ENCODE measurements around the gene PNPLA3.

PNPLA3 gene

GRCh38 chr22:43905681-43906080, 17.9 kb upstream of the PNPLA3 start:
- H3K27me3 ChIP-seq (ENCODE audit: insufficient read depth, low read length) = peaks cover 2% of the 10 kb centered on the region; the same call in 1 of the 2 replicates
- WGBS = 86% methylated on average over 7 of the region's 7 CpGs
- no peak overlapping the region for H3K9ac ChIP-seq (ENCODE audit: low read depth, low read length)
- H3K4me1 ChIP-seq (ENCODE audit: insufficient read depth, low read length) = no peaks in the 10 kb centered on the region
- no peak overlapping the region for H3K4me3 ChIP-seq (ENCODE audit: low read length)
- H3K9me3 ChIP-seq (ENCODE audit: insufficient read depth, low read depth, low read length) = no peaks in the 10 kb centered on the region
- H3K36me3 ChIP-seq (ENCODE audit: insufficient read depth, low read length) = no peaks in the 10 kb centered on the region
- no peak overlapping the region for H3K27ac ChIP-seq (ENCODE audit: low read depth, low read length)

- Histone ChIP-seq H3K36me3 (ENCODE audit: insufficient read depth, low read length) (no peaks in the 10 kb centered on the region), H3K27me3 (ENCODE audit: insufficient read depth, low read length) (peaks cover 4% of the 10 kb centered on the region), H3K4me1 (ENCODE audit: insufficient read depth, low read length) (no peaks in the 10 kb centered on the region), H3K9me3 (ENCODE audit: insufficient read depth, low read depth, low read length) (no peaks in the 10 kb centered on the region), H3K27ac (ENCODE audit: low read depth, low read length) (no peak overlapping the region), H3K4me3 (ENCODE audit: low read length) (no peak overlapping the region), H3K9ac (ENCODE audit: low read depth, low read length) (no peak overlapping the region)
- WGBS = 91% methylated on average over 1 of the region's 1 CpG
These were observed 13.9 kb upstream of the PNPLA3 start for GRCh38 chr22:43909708-43910107.

DNA sequence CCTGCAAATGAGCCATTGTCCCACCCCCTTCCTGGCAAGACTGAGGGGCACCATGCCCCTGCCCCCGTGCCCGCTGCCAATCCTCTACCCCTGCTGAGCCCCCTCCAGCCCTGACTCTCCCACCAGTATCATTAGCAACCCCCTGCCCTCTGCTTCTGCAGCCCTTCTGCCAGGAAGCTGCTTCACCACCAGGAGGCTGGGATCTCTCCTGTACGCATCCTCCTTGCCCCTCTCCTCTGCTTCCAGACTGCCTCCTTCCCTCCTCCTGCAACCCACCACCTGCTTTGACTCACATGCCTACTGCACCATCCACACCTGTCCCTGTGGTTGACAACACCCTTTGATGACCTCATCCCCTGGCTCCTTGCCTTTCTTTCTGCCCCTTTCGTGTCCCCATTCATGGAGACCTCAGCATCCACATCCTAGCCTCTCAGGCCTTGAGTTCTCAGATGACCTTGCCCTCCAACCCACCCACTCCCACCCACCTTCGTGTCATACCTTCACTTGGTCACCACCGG, 13.4 kb upstream of the PNPLA3 start:
- Histone ChIP-seq H3K36me3 (ENCODE audit: insufficient read depth, low read length) (no peaks in the 10 kb centered on the region), H3K4me3 (ENCODE audit: low read length) (no peak overlapping the region), H3K27me3 (ENCODE audit: insufficient read depth, low read length) (peaks cover 4% of the 10 kb centered on the region), H3K9me3 (ENCODE audit: insufficient read depth, low read depth, low read length) (no peaks in the 10 kb centered on the region), H3K27ac (ENCODE audit: low read depth, low read length) (no peak overlapping the region), H3K4me1 (ENCODE audit: insufficient read depth, low read length) (no peaks in the 10 kb centered on the region), H3K9ac (ENCODE audit: low read depth, low read length) (no peak overlapping the region)
- WGBS = 69% methylated on average over 6 of the region's 6 CpGs

DNA sequence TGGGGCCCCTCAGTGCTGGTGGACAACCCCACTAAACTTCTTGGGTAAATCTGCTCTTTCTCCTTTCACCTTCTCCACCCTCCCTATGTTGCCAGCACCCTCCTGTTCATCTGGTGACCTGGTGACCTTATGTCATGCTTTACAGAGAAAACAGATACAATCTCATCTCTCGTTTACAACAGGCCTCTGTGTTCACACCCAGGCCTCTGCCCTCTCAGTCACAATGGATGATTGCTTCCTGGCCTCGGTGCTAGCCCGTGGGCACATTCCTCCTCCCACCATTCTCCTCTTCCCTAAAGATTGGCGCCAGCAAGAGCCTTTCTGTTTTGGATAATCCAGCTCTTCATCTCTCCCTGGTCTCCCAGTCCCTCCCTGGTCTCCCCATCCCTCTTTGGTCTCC, 12.3 kb upstream of the PNPLA3 start:
- H3K36me3 ChIP-seq (ENCODE audit: insufficient read depth, low read length) = no peaks in the 10 kb centered on the region
- H3K27me3 ChIP-seq (ENCODE audit: insufficient read depth, low read length) = peaks cover 4% of the 10 kb centered on the region
- no peak overlapping the region for H3K27ac ChIP-seq (ENCODE audit: low read depth, low read length)
- H3K4me3 ChIP-seq (ENCODE audit: low read length) = no peak overlapping the region
- 0 out of 2 replicates have a peak, but pooled peaks cover 2% of the 10 kb centered on the region for H3K9me3 ChIP-seq (ENCODE audit: insufficient read depth, low read depth, low read length)
- H3K9ac ChIP-seq (ENCODE audit: low read depth, low read length) = no peak overlapping the region
- no peaks in the 10 kb centered on the region for H3K4me1 ChIP-seq (ENCODE audit: insufficient read depth, low read length)
- 68% methylated on average over 4 of the region's 4 CpGs for WGBS

- Histone ChIP-seq H3K9me3 (ENCODE audit: insufficient read depth, low read depth, low read length) (0 out of 2 replicates have a peak, but pooled peaks cover 2% of the 10 kb centered on the region), H3K4me1 (ENCODE audit: insufficient read depth, low read length) (peaks cover 8% of the 10 kb centered on the region), H3K27me3 (ENCODE audit: insufficient read depth, low read length) (peaks cover 2% of the 10 kb centered on the region; the same call in 1 of the 2 replicates), H3K9ac (ENCODE audit: low read depth, low read length) (no peak overlapping the region), H3K27ac (ENCODE audit: low read depth, low read length) (no peak overlapping the region), H3K36me3 (ENCODE audit: insufficient read depth, low read length) (no peaks in the 10 kb centered on the region), H3K4me3 (ENCODE audit: low read length) (no peak overlapping the region)
- 94% methylated on average over 6 of the region's 6 CpGs for WGBS
These were observed 6.1 kb upstream of the PNPLA3 start for GRCh38 chr22:43917521-43917920.

GRCh38 chr22:43919106-43919973, 4.3 kb upstream of the PNPLA3 start:
- 0 out of 2 replicates have a peak, but pooled peaks cover 2% of the 10 kb centered on the region for H3K9me3 ChIP-seq (ENCODE audit: insufficient read depth, low read depth, low read length)
- 91% methylated on average over 16 of the region's 16 CpGs for WGBS
- H3K4me3 ChIP-seq (ENCODE audit: low read length) = no peak overlapping the region
- no peak overlapping the region for H3K27ac ChIP-seq (ENCODE audit: low read depth, low read length)
- H3K9ac ChIP-seq (ENCODE audit: low read depth, low read length) = no peak overlapping the region
- peaks cover 13% of the 10 kb centered on the region for H3K4me1 ChIP-seq (ENCODE audit: insufficient read depth, low read length)
- no peaks in the 10 kb centered on the region for H3K36me3 ChIP-seq (ENCODE audit: insufficient read depth, low read length)
- no peaks in the 10 kb centered on the region; the same call in 1 of the 2 replicates for H3K27me3 ChIP-seq (ENCODE audit: insufficient read depth, low read length)

DNA sequence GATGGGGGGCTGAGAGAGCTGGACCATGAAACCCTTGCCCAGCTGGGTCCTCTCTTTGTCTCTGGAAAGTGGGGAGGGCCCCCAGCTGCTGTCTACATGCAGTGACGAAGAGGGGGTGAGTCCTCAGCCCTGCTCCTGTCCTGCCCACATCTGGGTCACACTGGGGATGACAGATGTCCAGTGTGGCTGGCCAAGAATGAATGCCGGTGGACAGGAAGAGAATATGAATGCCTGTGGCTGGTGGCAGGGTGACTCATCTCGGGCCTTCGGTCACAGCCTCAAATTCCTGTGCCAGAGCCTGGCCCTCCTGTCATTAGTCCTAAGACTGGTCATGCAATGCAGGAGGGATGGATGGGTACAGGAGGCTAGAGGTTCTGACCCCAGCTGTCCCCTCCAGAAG, 2.2 kb upstream of the PNPLA3 start:
- Histone ChIP-seq H3K9ac (ENCODE audit: low read depth, low read length) (no peak overlapping the region), H3K27ac (ENCODE audit: low read depth, low read length) (no peak overlapping the region), H3K36me3 (ENCODE audit: insufficient read depth, low read length) (peaks cover 3% of the 10 kb centered on the region; the same call in 1 of the 2 replicates), H3K4me1 (ENCODE audit: insufficient read depth, low read length) (peaks cover 27% of the 10 kb centered on the region), H3K27me3 (ENCODE audit: insufficient read depth, low read length) (no peaks in the 10 kb centered on the region; the same call in 1 of the 2 replicates), H3K9me3 (ENCODE audit: insufficient read depth, low read depth, low read length) (no peaks in the 10 kb centered on the region), H3K4me3 (ENCODE audit: low read length) (no peak overlapping the region)
- 87% methylated on average over 4 of the region's 4 CpGs for WGBS

GRCh38 chr22:43922123-43922522, 1.5 kb upstream of the PNPLA3 start:
- no peaks in the 10 kb centered on the region; the same call in 1 of the 2 replicates for H3K27me3 ChIP-seq (ENCODE audit: insufficient read depth, low read length)
- no peak overlapping the region for H3K27ac ChIP-seq (ENCODE audit: low read depth, low read length)
- no peak overlapping the region for H3K9ac ChIP-seq (ENCODE audit: low read depth, low read length)
- no peak overlapping the region for H3K4me3 ChIP-seq (ENCODE audit: low read length)
- WGBS = 74% methylated on average over 3 of the region's 3 CpGs
- peaks cover 10% of the 10 kb centered on the region for H3K36me3 ChIP-seq (ENCODE audit: insufficient read depth, low read length)
- H3K9me3 ChIP-seq (ENCODE audit: insufficient read depth, low read depth, low read length) = no peaks in the 10 kb centered on the region
- peaks cover 27% of the 10 kb centered on the region for H3K4me1 ChIP-seq (ENCODE audit: insufficient read depth, low read length)

DNA sequence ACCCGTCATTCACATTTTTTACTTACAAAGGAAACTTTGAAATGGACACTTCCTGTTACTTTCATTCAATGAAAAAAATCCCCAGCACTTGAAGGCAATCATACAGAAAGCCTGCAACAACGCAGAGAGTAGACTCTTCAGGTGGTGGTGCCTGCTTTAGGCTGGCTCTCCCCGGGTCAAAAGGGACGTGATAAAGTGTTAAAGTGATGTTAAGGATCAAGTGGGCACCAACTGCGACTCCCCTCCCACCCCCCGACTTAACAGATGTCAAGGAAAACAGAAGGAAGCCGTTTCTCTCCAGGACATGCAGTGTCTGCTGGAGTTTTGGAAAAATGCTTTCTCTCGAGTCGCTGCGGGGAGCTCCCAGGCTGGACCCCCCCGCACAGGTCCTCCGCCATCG, 414 bp upstream of the PNPLA3 start:
- Histone ChIP-seq H3K27ac (ENCODE audit: low read depth, low read length) (peak overlapping the region; percentile 39; the same call in 1 of the 2 replicates), H3K9ac (ENCODE audit: low read depth, low read length) (peak overlapping the region; percentile 58), H3K4me3 (ENCODE audit: low read length) (peak overlapping the region; percentile 60)

GRCh38 chr22:43924877-43925276, 1.3 kb downstream of the PNPLA3 start:
- Histone ChIP-seq H3K27ac (ENCODE audit: low read depth, low read length) (peak overlapping the region; percentile 62), H3K36me3 (ENCODE audit: insufficient read depth, low read length) (peaks cover 31% of the 10 kb centered on the region), H3K4me3 (ENCODE audit: low read length) (peak overlapping the region; percentile 77), H3K9me3 (ENCODE audit: insufficient read depth, low read depth, low read length) (no peaks in the 10 kb centered on the region), H3K9ac (ENCODE audit: low read depth, low read length) (peak overlapping the region; percentile 77; the same call in 1 of the 2 replicates), H3K4me1 (ENCODE audit: insufficient read depth, low read length) (peaks cover 27% of the 10 kb centered on the region), H3K27me3 (ENCODE audit: insufficient read depth, low read length) (no peaks in the 10 kb centered on the region)
- 35% methylated on average over 7 of the region's 7 CpGs for WGBS

More for the DNA sequence above, 414 bp upstream of the PNPLA3 start:
- peaks cover 20% of the 10 kb centered on the region for H3K36me3 ChIP-seq (ENCODE audit: insufficient read depth, low read length)
- H3K9me3 ChIP-seq (ENCODE audit: insufficient read depth, low read depth, low read length) = no peaks in the 10 kb centered on the region
- 4% methylated on average over 6 of the region's 13 CpGs for WGBS
- H3K4me1 ChIP-seq (ENCODE audit: insufficient read depth, low read length) = peaks cover 27% of the 10 kb centered on the region
- no peaks in the 10 kb centered on the region; the same call in 1 of the 2 replicates for H3K27me3 ChIP-seq (ENCODE audit: insufficient read depth, low read length)
